ENCODE measurements around the gene ZNF195. TPM values are rescaled to one million over a fixed set of nuclear protein-coding genes. Genes with fewer than 3 reads are reported as not detected.
"Not testable (repeated sequence)": the region's sequence is repeated elsewhere in the genome, so short reads cannot be mapped to it uniquely, and the experiment has no call there.

Gene ZNF195
- total RNA-seq, 1 donor from 2014 or later = 71.7 TPM

DNA sequence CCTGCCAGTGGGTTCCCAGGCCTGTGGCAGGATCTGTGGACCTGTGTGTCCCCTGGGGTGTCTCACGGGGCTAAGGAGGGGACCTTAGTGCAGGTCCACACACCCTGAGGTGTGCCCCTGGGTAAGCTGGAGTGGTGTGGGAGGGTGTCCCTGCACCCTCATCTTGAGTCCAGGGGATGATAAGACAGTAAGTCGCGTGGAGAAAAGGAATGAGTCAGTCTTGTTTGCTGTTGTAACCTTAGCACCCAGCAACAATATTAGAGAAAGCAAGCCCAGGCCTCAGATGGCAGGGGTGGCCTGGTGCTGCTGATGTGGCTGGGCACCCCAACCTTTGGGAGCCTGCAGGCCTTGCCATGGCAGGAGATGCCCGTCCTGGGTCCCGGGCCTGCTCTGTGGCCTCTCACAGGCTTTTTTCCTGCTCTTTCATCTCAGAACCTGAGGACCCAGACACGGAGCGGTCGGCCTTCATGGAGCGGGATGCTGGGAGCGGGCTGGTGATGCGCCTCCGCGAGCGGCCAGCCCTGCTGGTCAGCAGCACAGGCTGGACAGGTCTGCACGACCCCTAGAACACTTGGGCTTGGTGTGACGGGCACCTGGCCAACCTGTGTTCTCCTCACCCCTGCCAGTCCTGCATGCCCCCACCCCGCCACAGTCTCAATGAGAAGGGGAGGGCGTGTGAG is 23.4 kb upstream of the ZNF195 start:
- DNase-seq (ENCODE audit: low read depth, low spot score); H3K4me3 Mint-ChIP-seq; H3K36me3 Mint-ChIP-seq (ENCODE audit: low read depth); H3K27ac Mint-ChIP-seq (ENCODE audit: unreplicated experiment); H3K4me1 Mint-ChIP-seq; H3K27me3 Mint-ChIP-seq (ENCODE audit: low read depth); H3K9me3 Mint-ChIP-seq: not testable (repeated sequence)

DNA sequence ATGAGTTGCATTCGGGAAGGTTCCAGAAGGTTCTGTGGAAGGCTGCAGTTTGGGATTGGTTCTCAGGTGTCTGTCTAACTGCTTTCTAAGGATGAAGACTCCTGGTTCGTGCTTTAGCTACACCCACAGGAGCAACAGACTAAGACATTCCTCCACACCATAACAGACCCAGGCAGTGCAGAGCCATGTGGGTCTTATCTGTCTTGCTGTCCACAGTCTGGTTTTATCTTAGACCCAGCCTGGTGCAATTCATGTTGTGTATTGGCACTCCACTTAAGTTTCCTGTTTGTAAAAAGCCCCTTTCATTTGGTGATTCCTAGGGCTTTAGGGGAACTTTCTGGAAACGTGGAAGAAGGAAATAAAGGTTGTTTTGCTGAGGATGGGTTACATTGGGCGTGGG is 22.1 kb upstream of the ZNF195 start:
- H3K27ac Mint-ChIP-seq (ENCODE audit: unreplicated experiment); H3K9me3 Mint-ChIP-seq; DNase-seq (ENCODE audit: low read depth, low spot score); H3K4me3 Mint-ChIP-seq; H3K36me3 Mint-ChIP-seq (ENCODE audit: low read depth); H3K4me1 Mint-ChIP-seq; H3K27me3 Mint-ChIP-seq (ENCODE audit: low read depth): not testable (repeated sequence)

DNA sequence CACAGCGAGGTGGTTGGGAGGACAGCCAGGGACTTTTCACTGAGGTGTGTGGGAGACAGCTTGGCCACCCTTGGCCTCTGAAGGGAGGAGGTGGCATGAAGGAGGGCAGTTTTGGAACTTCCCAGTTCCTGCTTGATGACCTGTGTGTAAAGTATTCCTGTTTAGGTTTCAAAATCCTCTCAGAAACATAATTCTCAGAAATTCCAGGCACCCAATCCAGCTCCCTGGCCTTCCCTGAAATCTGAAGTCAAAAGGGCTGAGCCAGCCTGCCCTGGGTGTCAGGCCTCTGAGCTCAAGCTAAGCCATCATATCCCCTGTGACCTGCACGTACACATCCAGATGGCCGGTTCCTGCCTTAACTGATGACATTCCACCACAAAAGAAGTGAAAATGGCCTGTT is 19.6 kb upstream of the ZNF195 start:
- DNase-seq (ENCODE audit: low read depth, low spot score); H3K9me3 Mint-ChIP-seq; H3K36me3 Mint-ChIP-seq (ENCODE audit: low read depth): not testable (repeated sequence)

DNA sequence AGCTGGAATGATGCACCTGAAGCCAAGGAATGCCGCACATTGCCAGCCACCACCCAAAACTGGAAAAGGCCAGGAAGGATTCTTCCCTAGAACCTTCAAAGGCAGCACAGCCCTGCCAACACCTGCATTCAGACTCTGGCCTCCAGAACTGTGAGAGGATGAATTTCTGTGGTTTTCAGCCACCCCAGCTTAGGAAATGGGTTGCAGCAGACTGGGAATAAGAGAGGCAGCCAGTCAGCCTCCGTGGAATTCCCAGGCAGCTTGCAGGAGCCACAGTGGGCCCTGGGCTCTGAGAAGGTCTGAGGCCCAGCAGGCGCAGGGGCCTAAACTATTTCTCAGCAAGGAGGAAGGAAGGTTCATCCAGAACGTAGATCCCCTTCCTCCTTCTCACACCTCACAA is 19.2 kb upstream of the ZNF195 start:
- peak overlapping the region; percentile 50 for H3K27ac Mint-ChIP-seq (ENCODE audit: unreplicated experiment)
- not testable (repeated sequence) for H3K36me3 Mint-ChIP-seq (ENCODE audit: low read depth); H3K9me3 Mint-ChIP-seq; H3K27me3 Mint-ChIP-seq (ENCODE audit: low read depth); DNase-seq (ENCODE audit: low read depth, low spot score); H3K4me3 Mint-ChIP-seq; H3K4me1 Mint-ChIP-seq

More for the DNA sequence above, 19.6 kb upstream of the ZNF195 start:
- H3K27ac Mint-ChIP-seq (ENCODE audit: unreplicated experiment) = peak overlapping the region; percentile 50
- not testable (repeated sequence) for H3K27me3 Mint-ChIP-seq (ENCODE audit: low read depth); H3K4me3 Mint-ChIP-seq; H3K4me1 Mint-ChIP-seq

DNA sequence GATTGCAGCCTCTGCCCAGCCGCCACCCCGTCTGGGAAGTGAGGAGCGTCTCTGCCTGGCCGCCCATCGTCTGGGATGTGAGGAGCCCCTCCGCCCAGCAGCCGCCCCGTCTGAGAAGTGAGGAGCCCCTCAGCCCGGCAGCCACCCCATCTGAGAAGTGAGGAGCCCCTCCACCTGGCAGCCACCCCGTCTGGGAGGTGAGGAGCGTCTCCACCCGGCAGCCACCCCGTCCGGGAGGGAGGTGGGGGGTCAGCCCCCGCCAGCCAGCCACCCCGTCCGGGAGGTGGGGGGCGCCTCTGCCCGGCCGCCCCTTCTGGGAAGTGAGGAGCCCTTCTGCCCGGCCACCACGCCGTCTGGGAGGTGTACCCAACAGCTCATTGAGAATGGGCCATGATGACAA is 18.3 kb upstream of the ZNF195 start:
- not testable (repeated sequence) for H3K9me3 Mint-ChIP-seq; H3K36me3 Mint-ChIP-seq (ENCODE audit: low read depth); DNase-seq (ENCODE audit: low read depth, low spot score); H3K27ac Mint-ChIP-seq (ENCODE audit: unreplicated experiment); H3K27me3 Mint-ChIP-seq (ENCODE audit: low read depth); H3K4me1 Mint-ChIP-seq; H3K4me3 Mint-ChIP-seq

DNA sequence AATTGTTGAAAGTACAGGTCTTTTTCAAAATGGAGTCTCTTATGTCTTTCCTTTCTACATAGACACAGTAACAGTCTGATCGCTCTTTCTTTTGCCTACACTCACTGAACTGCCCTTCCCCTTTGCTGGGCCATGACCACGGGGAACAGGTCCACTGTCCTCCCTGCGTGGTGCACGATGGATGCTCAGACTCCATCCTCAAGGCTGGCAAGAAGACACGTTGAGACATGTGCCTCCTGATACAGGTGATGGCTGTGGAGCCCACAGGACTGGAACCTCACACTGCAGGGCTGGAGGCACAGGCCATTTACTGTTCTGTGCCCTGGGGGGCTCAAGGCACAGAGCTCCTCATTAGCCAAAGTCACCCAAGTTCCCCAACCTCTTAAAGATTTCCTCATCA is 16.5 kb upstream of the ZNF195 start:
- not testable (repeated sequence) for H3K27me3 Mint-ChIP-seq (ENCODE audit: low read depth); DNase-seq (ENCODE audit: low read depth, low spot score); H3K4me1 Mint-ChIP-seq; H3K27ac Mint-ChIP-seq (ENCODE audit: unreplicated experiment); H3K36me3 Mint-ChIP-seq (ENCODE audit: low read depth); H3K9me3 Mint-ChIP-seq; H3K4me3 Mint-ChIP-seq

DNA sequence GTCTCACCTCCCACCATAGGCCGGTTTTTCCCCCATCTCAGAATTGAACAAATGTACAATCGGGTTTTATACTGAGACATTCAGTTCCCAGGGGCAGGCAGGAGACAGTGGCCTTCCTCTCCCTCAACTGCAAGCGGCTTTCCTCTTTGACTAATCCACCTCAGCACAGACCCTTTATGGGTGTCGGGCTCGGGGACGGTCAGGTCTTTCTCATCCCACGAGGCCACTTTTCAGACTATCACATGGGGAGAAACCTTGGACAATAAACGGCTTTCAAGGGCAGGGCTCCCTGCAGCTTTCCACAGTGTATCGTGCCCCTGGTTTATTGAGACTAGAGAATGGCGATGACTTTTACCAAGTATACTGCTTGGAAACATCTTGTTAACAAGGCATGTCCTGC is 16.0 kb upstream of the ZNF195 start:
- not testable (repeated sequence) for H3K27ac Mint-ChIP-seq (ENCODE audit: unreplicated experiment); H3K36me3 Mint-ChIP-seq (ENCODE audit: low read depth); H3K27me3 Mint-ChIP-seq (ENCODE audit: low read depth); H3K4me3 Mint-ChIP-seq; DNase-seq (ENCODE audit: low read depth, low spot score); H3K4me1 Mint-ChIP-seq; H3K9me3 Mint-ChIP-seq

DNA sequence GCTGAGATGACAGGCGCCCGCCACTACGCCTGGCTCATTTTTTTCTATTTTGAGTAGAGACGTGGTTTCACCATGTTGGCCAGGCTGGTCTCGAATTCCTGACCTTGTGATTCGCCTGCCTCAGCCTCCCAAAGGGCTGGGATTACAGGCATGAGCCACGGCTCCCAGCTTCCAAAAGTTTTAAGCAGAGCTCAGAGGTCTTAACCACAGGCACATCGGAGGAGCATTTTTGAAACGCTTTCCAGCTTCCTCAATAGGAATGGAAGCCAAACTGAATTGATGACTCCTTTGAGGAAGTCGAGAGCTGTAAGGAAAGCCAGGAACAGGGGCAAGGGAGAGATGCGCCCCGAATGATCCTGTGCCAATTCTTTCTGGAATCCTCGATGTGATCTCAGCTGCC is 14.5 kb upstream of the ZNF195 start:
- not testable (repeated sequence) for H3K4me1 Mint-ChIP-seq; H3K4me3 Mint-ChIP-seq; H3K9me3 Mint-ChIP-seq; H3K27ac Mint-ChIP-seq (ENCODE audit: unreplicated experiment); H3K27me3 Mint-ChIP-seq (ENCODE audit: low read depth); DNase-seq (ENCODE audit: low read depth, low spot score); H3K36me3 Mint-ChIP-seq (ENCODE audit: low read depth)

DNA sequence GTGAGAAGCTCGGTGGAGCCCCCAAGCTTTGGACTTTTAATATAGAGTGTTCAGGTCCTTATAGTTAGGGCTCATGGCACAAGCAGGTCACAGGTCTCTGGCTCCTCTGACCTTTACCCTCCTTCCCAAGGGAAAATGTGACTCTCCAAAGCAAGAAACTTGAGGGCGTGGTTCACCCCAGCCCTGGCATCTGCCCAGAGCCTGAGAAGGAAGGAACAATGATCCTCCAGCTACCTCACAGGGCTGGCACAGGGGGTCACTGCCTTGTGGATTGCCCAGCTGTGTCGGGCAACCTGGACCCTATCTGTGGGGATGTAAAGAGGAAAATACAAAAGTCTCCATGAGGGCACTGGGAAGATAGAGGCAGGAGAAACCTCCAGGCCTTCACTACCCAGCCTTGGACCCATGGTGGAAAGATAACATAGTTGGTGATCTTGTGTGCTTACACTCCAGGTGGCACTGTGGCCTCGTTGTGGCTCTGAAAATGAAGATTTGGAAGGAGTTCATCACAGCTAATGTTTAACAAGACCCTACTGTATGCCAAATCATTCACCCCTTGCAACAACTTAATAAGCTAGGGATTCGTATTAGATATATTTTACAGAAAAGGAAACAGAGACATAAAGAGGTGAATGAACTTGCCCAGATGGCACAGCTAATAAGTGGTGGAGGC is 3.8 kb upstream of the ZNF195 start:
- Mint-ChIP-seq H3K9me3 (peaks cover 16% of the 10 kb centered on the region), H3K27ac (ENCODE audit: unreplicated experiment) (no peak overlapping the region), H3K4me3 (no peak overlapping the region), H3K27me3 (ENCODE audit: low read depth) (peaks cover 3% of the 10 kb centered on the region), H3K4me1 (peaks cover 17% of the 10 kb centered on the region), H3K36me3 (ENCODE audit: low read depth) (peaks cover 34% of the 10 kb centered on the region)
- DNase-seq (ENCODE audit: low read depth, low spot score) = no peak
- TF ChIP-seq, protein P1, sequence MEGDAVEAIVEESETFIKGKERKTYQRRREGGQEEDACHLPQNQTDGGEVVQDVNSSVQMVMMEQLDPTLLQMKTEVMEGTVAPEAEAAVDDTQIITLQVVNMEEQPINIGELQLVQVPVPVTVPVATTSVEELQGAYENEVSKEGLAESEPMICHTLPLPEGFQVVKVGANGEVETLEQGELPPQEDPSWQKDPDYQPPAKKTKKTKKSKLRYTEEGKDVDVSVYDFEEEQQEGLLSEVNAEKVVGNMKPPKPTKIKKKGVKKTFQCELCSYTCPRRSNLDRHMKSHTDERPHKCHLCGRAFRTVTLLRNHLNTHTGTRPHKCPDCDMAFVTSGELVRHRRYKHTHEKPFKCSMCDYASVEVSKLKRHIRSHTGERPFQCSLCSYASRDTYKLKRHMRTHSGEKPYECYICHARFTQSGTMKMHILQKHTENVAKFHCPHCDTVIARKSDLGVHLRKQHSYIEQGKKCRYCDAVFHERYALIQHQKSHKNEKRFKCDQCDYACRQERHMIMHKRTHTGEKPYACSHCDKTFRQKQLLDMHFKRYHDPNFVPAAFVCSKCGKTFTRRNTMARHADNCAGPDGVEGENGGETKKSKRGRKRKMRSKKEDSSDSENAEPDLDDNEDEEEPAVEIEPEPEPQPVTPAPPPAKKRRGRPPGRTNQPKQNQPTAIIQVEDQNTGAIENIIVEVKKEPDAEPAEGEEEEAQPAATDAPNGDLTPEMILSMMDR (conservative IDR thresholded peaks at IDR 0.05) = no peak
